ENCODE data around the gene NECAB3. TPM values are rescaled to one million over a fixed set of nuclear protein-coding genes. Genes with fewer than 3 reads are reported as not detected.

The NECAB3 gene
- total and polyA plus RNA-seq, 4 donors = 27.5 to 42.7 (median 33.6) TPM

GRCh38 chr20:33624399-33624798, 49.8 kb downstream of the NECAB3 start:
- no peaks in the 10 kb centered on the region for H3K9me3 ChIP-seq (ENCODE audit: control insufficient read depth, insufficient read depth, low read length)
- H3K27me3 ChIP-seq (ENCODE audit: control insufficient read depth, insufficient read depth, low read length) = no peaks in the 10 kb centered on the region
- H3K27ac ChIP-seq (ENCODE audit: low read depth, low read length) = no peak overlapping the region
- no peaks in the 10 kb centered on the region for H3K4me1 ChIP-seq (ENCODE audit: control insufficient read depth, insufficient read depth, low read length)
- no peak overlapping the region for H3K4me3 ChIP-seq (ENCODE audit: low read depth, low read length)
- peaks cover 33% of the 10 kb centered on the region for H3K36me3 ChIP-seq (ENCODE audit: control insufficient read depth, insufficient read depth, low read length)
- no peak for DNase-seq (ENCODE audit: low read depth in 4 of 6, low spot score in 6 of 6)
- WGBS (ENCODE audit: insufficient coverage) = no CpG with 5 or more reads among the region's 3 CpGs

- H3K27me3 ChIP-seq (ENCODE audit: control insufficient read depth, insufficient read depth, low read length) = no peaks in the 10 kb centered on the region
- no peaks in the 10 kb centered on the region for H3K4me1 ChIP-seq (ENCODE audit: control insufficient read depth, insufficient read depth, low read length)
- H3K27ac ChIP-seq (ENCODE audit: low read depth, low read length) = no peak overlapping the region
- WGBS (ENCODE audit: insufficient coverage) = 100% methylated on average over 4 of the region's 10 CpGs
- H3K9me3 ChIP-seq (ENCODE audit: control insufficient read depth, insufficient read depth, low read length) = no peaks in the 10 kb centered on the region
- H3K36me3 ChIP-seq (ENCODE audit: control insufficient read depth, insufficient read depth, low read length) = peaks cover 26% of the 10 kb centered on the region
- H3K4me3 ChIP-seq (ENCODE audit: low read depth, low read length) = no peak overlapping the region
- DNase-seq (ENCODE audit: low read depth in 4 of 6, low spot score in 6 of 6) = no peak
Observed at GRCh38 chr20:33622705-33623365, 51.4 kb downstream of the NECAB3 start.

DNA sequence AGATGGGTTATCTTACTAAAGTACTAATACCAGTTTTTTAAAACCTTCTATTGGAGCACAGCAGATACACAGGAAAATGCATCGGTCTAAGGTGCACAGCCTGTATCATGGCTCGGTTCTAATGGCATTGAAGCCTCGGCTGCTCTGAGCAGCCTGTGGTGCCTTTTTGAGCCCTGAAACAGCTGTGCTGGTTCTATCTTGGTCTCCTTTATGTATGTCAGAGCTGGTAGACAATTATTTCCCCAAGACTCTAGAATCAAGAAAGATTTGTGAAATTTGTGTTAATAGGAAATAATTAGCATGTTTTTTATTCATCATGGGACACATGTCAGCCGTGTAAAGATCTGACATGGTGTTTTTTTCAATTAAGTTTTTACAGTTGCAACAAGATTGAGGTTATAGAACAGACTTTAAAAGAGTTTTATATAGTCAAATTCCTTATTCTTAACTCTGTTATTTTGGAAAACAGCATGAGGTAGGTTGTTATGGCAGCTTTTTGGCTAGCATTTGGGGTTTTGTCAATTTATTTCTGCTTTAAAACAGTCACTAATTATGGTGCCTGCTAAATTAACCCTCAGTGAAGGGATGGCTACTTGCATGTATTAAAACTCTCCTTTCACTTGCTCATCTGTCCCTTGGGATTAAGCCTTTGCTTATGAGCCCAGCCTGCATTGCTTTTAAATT, 52.4 kb downstream of the NECAB3 start:
- 28% methylated on average over 3 of the region's 4 CpGs for WGBS (ENCODE audit: insufficient coverage)
- Histone ChIP-seq H3K27me3 (ENCODE audit: control insufficient read depth, insufficient read depth, low read length) (no peaks in the 10 kb centered on the region), H3K27ac (ENCODE audit: low read depth, low read length) (no peak overlapping the region), H3K36me3 (ENCODE audit: control insufficient read depth, insufficient read depth, low read length) (peaks cover 28% of the 10 kb centered on the region), H3K4me1 (ENCODE audit: control insufficient read depth, insufficient read depth, low read length) (no peaks in the 10 kb centered on the region), H3K9me3 (ENCODE audit: control insufficient read depth, insufficient read depth, low read length) (no peaks in the 10 kb centered on the region), H3K4me3 (ENCODE audit: low read depth, low read length) (no peak overlapping the region)
- DNase-seq (ENCODE audit: low read depth in 4 of 6, low spot score in 6 of 6) = peak in 2 of 6 donors; percentile 30 to 82

GRCh38 chr20:33612001-33612400, 62.2 kb downstream of the NECAB3 start:
- Histone ChIP-seq H3K36me3 (ENCODE audit: control insufficient read depth, insufficient read depth, low read length) (peaks cover 8% of the 10 kb centered on the region), H3K27ac (ENCODE audit: low read depth, low read length) (no peak overlapping the region), H3K4me1 (ENCODE audit: control insufficient read depth, insufficient read depth, low read length) (no peaks in the 10 kb centered on the region), H3K4me3 (ENCODE audit: low read depth, low read length) (no peak overlapping the region), H3K9me3 (ENCODE audit: control insufficient read depth, insufficient read depth, low read length) (no peaks in the 10 kb centered on the region), H3K27me3 (ENCODE audit: control insufficient read depth, insufficient read depth, low read length) (no peaks in the 10 kb centered on the region)
- no peak for DNase-seq (ENCODE audit: low read depth in 4 of 6, low spot score in 6 of 6)
- no CpG with 5 or more reads among the region's 4 CpGs for WGBS (ENCODE audit: insufficient coverage)

- WGBS (ENCODE audit: insufficient coverage) = 88% methylated on average over 4 of the region's 5 CpGs
- no peak for DNase-seq (ENCODE audit: low read depth in 4 of 6, low spot score in 6 of 6)
- peaks cover 3% of the 10 kb centered on the region for H3K36me3 ChIP-seq (ENCODE audit: control insufficient read depth, insufficient read depth, low read length)
- no peaks in the 10 kb centered on the region for H3K27me3 ChIP-seq (ENCODE audit: control insufficient read depth, insufficient read depth, low read length)
- H3K9me3 ChIP-seq (ENCODE audit: control insufficient read depth, insufficient read depth, low read length) = no peaks in the 10 kb centered on the region
- H3K4me1 ChIP-seq (ENCODE audit: control insufficient read depth, insufficient read depth, low read length) = no peaks in the 10 kb centered on the region
- no peak overlapping the region for H3K27ac ChIP-seq (ENCODE audit: low read depth, low read length)
- H3K4me3 ChIP-seq (ENCODE audit: low read depth, low read length) = no peak overlapping the region
Observed at GRCh38 chr20:33611106-33611505, 63.1 kb downstream of the NECAB3 start.

- H3K9me3 ChIP-seq (ENCODE audit: control insufficient read depth, insufficient read depth, low read length) = no peaks in the 10 kb centered on the region
- H3K4me3 ChIP-seq (ENCODE audit: low read depth, low read length) = no peak overlapping the region
- 95% methylated on average over 2 of the region's 2 CpGs for WGBS (ENCODE audit: insufficient coverage)
Observed at GRCh38 chr20:33609504-33609903, 64.7 kb downstream of the NECAB3 start.

More at GRCh38 chr20:33609504-33609903, 64.7 kb downstream of the NECAB3 start:
- Histone ChIP-seq H3K27ac (ENCODE audit: low read depth, low read length) (no peak overlapping the region), H3K36me3 (ENCODE audit: control insufficient read depth, insufficient read depth, low read length) (peaks cover 3% of the 10 kb centered on the region), H3K27me3 (ENCODE audit: control insufficient read depth, insufficient read depth, low read length) (no peaks in the 10 kb centered on the region), H3K4me1 (ENCODE audit: control insufficient read depth, insufficient read depth, low read length) (no peaks in the 10 kb centered on the region)
- no peak for DNase-seq (ENCODE audit: low read depth in 4 of 6, low spot score in 6 of 6)

Other genes with a start within 250 kb of the NECAB3 start
- gene SNTA1, start 230.7 kb downstream of the NECAB3 start, total RNA-seq = 10 to 100 TPM; 20.8 to 87.9 TPM
- gene SNTA1, start 230.7 kb downstream of the NECAB3 start, polyA plus RNA-seq (ENCODE audit: insufficient read length in 2 of 2) = 10 to 100 TPM; 22.0 to 35.3 TPM
- gene CBFA2T2, start 184.3 kb downstream of the NECAB3 start, total RNA-seq = 10 to 100 TPM; 14.5 to 15.3 TPM
- gene CBFA2T2, start 184.3 kb downstream of the NECAB3 start, polyA plus RNA-seq (ENCODE audit: insufficient read length in 2 of 2) = 10 to 100 TPM; 22.9 to 33.3 TPM
- not detected for gene C20orf144, start 12.1 kb downstream of the NECAB3 start, total RNA-seq
- gene C20orf144, start 12.1 kb downstream of the NECAB3 start, polyA plus RNA-seq (ENCODE audit: insufficient read length in 2 of 2) = 1 to 10 TPM in 1 of 2 donors, under 1 TPM in 1; 0.33 to 1.1 TPM
- under 1 TPM; 0.50 to 0.77 TPM for gene ACTL10, start 7.5 kb downstream of the NECAB3 start, total RNA-seq
- 1 to 10 TPM in 1 of 2 donors, under 1 TPM in 1; 0.82 to 1.2 TPM for gene ACTL10, start 7.5 kb downstream of the NECAB3 start, polyA plus RNA-seq (ENCODE audit: insufficient read length in 2 of 2)
- 10 to 100 TPM in 1 of 2 donors, 1 to 10 TPM in 1; 3.4 to 10.9 TPM for gene E2F1, start 12.0 kb upstream of the NECAB3 start, total RNA-seq
- gene E2F1, start 12.0 kb upstream of the NECAB3 start, polyA plus RNA-seq (ENCODE audit: insufficient read length in 2 of 2) = 10 to 100 TPM in 1 of 2 donors, 1 to 10 TPM in 1; 9.8 to 11.4 TPM
- 10 to 100 TPM; 11.7 to 13.5 TPM for gene PXMP4, start 45.9 kb upstream of the NECAB3 start, total RNA-seq
- gene PXMP4, start 45.9 kb upstream of the NECAB3 start, polyA plus RNA-seq (ENCODE audit: insufficient read length in 2 of 2) = 10 to 100 TPM; 14.8 to 16.8 TPM
- gene ZNF341, start 57.6 kb upstream of the NECAB3 start, total RNA-seq = 1 to 10 TPM; 1.3 to 2.7 TPM
- gene ZNF341, start 57.6 kb upstream of the NECAB3 start, polyA plus RNA-seq (ENCODE audit: insufficient read length in 2 of 2) = 1 to 10 TPM; 6.6 to 7.1 TPM
- 10 to 100 TPM; 47.3 to 55.5 TPM for gene CHMP4B, start 136.9 kb upstream of the NECAB3 start, total RNA-seq
- gene CHMP4B, start 136.9 kb upstream of the NECAB3 start, polyA plus RNA-seq (ENCODE audit: insufficient read length in 2 of 2) = 100 to 1,000 TPM; 172 to 187 TPM

Measured in spinal cord (tissue), 10 donors.